ENCODE measurements around the gene C8G. TPM values are rescaled to one million over a fixed set of nuclear protein-coding genes. Genes with fewer than 3 reads are reported as not detected.

C8G gene
- total RNA-seq, 6 donors from 2014 or later = 1.8 to 4.4 (median 2.1) TPM; not detected in 3

DNA sequence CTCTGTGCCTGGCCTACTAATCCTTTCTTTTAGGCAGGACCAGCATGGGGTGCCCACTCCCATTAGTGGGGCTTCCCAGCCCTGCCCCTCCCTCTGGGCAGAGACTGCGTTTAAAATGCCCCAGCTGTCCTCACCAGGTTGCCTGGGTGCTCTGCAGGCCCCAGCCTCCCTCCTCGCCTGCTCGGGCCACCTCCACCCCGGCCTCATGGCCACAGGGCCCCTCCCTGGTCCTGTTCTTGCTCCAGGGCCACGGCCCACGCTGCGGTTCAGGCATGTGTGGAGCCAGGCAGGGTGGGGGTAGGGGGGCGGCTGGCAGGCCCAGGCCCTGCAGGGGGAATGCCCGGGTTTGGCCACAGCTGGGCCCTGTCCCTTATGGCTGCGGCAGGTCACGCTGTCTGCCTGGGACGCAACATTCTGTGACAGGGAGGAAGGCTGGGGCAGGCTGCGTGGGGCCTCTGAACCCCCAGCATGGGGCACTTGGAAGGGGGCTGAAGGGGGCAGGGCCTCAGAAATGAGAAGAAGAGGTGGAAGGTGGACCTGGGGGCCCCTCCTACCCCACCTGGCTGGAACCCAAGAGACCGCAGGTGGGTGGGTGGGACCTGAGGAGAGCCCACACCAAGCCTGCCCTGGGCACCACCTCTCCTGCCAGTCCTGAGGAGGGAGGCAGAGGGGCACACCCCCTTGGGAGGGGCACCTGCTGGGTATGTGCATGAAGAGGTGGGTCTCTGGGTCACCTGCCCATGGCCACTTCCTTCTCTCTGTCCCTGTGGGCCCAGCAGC is 6.7 kb downstream of the C8G start, which contains the start of gene LCN12:
TSS of gene LCN12 (plus strand) at position 733 of the 780 bp plus-strand sequence. CDS start 55 bp downstream, outside the sequence.
- TF ChIP-seq POLR2AphosphoS5 (IDR thresholded peaks at IDR 0.05) = no peak
- TF ChIP-seq, protein P1, sequence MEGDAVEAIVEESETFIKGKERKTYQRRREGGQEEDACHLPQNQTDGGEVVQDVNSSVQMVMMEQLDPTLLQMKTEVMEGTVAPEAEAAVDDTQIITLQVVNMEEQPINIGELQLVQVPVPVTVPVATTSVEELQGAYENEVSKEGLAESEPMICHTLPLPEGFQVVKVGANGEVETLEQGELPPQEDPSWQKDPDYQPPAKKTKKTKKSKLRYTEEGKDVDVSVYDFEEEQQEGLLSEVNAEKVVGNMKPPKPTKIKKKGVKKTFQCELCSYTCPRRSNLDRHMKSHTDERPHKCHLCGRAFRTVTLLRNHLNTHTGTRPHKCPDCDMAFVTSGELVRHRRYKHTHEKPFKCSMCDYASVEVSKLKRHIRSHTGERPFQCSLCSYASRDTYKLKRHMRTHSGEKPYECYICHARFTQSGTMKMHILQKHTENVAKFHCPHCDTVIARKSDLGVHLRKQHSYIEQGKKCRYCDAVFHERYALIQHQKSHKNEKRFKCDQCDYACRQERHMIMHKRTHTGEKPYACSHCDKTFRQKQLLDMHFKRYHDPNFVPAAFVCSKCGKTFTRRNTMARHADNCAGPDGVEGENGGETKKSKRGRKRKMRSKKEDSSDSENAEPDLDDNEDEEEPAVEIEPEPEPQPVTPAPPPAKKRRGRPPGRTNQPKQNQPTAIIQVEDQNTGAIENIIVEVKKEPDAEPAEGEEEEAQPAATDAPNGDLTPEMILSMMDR (IDR thresholded peaks at IDR 0.05) = no peak
- TF ChIP-seq EP300 (IDR thresholded peaks at IDR 0.05) = no peak
- TF ChIP-seq POLR2A (IDR thresholded peaks at IDR 0.05) = no peak
- Histone ChIP-seq H3K4me1 (peaks cover 23 to 39% (median 26%) of the 10 kb centered on the region in 4 donors), H3K9me3 (no peaks in the 10 kb centered on the region), H3K4me3 (no peak within 1 kb of the TSS), H3K27me3 (no peaks in the 10 kb centered on the region), H3K36me3 (no peaks in the 10 kb centered on the region), H3K27ac (peak within 1 kb of the TSS in 1 of 4 donors; percentile 87)
- 77 to 88% methylated on average over 2 to 14 of the region's 14 CpGs for WGBS, 2 donors
- peak in 1 of 2 donors; percentile 68 for DNase-seq
- no peak for ATAC-seq (ENCODE audit: low FRiP score in 2 of 2)

DNA sequence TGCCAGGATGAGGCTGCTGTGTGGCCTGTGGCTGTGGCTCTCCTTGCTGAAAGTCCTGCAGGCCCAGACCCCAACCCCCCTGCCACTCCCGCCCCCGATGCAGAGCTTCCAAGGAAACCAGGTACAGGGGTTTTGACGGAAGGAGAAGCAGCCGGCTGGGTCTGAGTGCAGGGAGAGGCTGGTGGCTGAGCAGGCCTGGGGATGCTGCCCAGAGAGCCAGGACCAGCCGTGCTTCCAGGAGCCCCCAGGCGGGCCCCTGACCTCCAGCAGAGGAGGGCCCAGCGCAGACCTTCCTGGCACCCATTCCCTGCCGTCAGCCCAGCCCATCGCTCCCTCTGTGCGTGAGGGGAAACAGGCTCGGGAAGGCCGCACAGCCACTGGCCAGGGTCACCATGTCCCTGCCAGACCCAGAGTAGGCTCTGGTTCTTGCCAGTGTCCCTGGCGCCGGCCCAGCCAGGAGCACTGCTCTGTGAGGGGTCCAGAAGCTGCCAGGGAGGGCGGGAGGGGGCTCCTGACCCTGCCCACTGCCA is 7.3 kb downstream of the C8G start:
- Histone ChIP-seq H3K27me3 (no peaks in the 10 kb centered on the region), H3K4me1 (peaks cover 23 to 34% (median 26%) of the 10 kb centered on the region in 4 donors), H3K27ac (no peak overlapping the region), H3K4me3 (no peak overlapping the region), H3K9me3 (no peaks in the 10 kb centered on the region), H3K36me3 (no peaks in the 10 kb centered on the region)
- ATAC-seq (ENCODE audit: low FRiP score in 2 of 2) (no peak), DNase-seq (peak in 1 of 2 donors; percentile 72)
- TF ChIP-seq POLR2AphosphoS5 (IDR thresholded peaks at IDR 0.05) (no peak), EP300 (IDR thresholded peaks at IDR 0.05) (no peak), POLR2A (IDR thresholded peaks at IDR 0.05) (no peak)
- TF ChIP-seq, protein P1 (IDR thresholded peaks at IDR 0.05) = no peak
- 74 to 88% methylated on average over 6 to 14 of the region's 15 CpGs for WGBS, 2 donors

DNA sequence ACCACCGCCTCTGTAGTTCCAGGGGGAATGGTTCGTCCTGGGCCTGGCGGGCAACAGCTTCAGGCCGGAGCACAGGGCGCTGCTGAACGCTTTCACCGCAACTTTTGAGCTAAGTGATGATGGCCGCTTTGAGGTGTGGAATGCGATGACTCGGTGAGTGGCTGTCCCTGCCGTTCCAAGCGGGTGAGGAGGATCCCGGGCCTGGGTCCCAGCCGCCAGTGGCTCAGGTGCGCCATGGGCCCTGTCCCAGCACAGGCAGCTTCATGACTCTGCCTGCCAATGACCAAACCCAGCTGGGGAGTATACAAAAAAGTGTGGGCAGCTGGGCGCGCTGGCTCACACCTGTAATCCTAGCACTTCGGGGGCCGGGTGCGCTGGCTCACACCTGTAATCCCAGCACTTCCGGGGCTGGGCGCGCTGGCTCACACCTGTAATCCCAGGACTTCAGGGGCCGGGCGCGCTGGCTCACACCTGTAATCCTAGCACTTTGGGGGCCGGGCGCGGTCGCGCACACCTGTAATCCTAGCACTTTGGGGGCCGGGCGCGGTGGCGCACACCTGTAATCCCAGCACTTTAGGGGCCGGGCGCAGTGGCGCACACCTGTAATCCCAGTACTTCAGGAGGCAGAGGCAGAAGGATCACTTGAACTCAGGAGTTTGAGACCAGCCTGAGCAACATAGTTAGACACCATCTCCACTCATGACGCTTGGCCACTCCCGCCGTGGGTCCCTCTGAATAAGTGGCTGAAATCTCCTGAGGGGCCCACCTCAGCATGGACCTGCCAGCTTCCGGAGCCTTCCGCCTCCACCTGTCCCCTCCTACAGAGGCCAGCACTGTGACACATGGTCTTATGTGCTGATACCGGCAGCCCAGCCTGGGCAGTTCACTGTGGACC is 8.1 kb downstream of the C8G start:
- peak in 1 of 2 donors; percentile 78 for DNase-seq
- Histone ChIP-seq H3K4me3 (no peak overlapping the region), H3K27me3 (no peaks in the 10 kb centered on the region), H3K9me3 (no peaks in the 10 kb centered on the region), H3K27ac (no peak overlapping the region), H3K4me1 (peaks cover 19 to 26% (median 21%) of the 10 kb centered on the region in 4 donors), H3K36me3 (no peaks in the 10 kb centered on the region)
- WGBS, 2 donors = 90 to 92% methylated on average over 23 to 40 of the region's 44 CpGs
- TF ChIP-seq EP300 (IDR thresholded peaks at IDR 0.05) (no peak), POLR2A (IDR thresholded peaks at IDR 0.05) (no peak), POLR2AphosphoS5 (IDR thresholded peaks at IDR 0.05) (no peak)
- TF ChIP-seq, protein P1 (IDR thresholded peaks at IDR 0.05) = no peak
- ATAC-seq (ENCODE audit: low FRiP score in 2 of 2) = no peak

DNA sequence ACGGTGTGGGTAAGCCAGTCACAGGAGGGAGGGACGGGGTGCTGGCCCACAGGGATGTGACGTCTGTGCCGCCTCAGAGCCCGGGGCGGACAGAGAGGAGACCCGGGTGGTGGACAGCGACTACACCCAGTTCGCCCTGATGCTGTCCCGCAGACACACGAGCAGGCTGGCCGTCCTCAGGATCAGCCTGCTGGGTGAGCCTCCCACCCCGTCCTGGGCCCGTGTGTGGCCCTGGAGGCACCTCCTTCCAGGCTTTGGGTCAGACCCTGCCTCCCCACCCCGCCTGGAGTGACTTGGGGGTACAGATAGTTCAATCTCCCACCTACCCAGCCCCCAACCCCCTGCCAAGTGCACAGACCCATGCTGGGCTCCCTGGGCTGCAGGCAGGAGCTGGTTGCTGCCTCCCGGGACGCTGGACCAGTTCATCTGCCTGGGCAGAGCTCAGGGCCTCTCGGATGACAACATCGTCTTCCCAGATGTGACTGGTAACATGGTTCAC is 8.8 kb downstream of the C8G start:
- WGBS, 2 donors = 89% methylated on average over 19 of the region's 19 CpGs; no CpG with 5 or more reads in 1 of the 2 donors

More for the DNA sequence above, 8.8 kb downstream of the C8G start:
- Histone ChIP-seq H3K4me3 (no peak overlapping the region), H3K36me3 (no peaks in the 10 kb centered on the region), H3K9me3 (no peaks in the 10 kb centered on the region), H3K27ac (no peak overlapping the region), H3K27me3 (no peaks in the 10 kb centered on the region), H3K4me1 (peaks cover 12 to 19% (median 17%) of the 10 kb centered on the region in 4 donors)
- TF ChIP-seq POLR2AphosphoS5 (IDR thresholded peaks at IDR 0.05) = no peak
- ATAC-seq (ENCODE audit: low FRiP score in 2 of 2) (no peak), DNase-seq (no peak)

Data from upper lobe of left lung (tissue), 6 donors.